ENCODE data around the gene KMT2C.

DNA sequence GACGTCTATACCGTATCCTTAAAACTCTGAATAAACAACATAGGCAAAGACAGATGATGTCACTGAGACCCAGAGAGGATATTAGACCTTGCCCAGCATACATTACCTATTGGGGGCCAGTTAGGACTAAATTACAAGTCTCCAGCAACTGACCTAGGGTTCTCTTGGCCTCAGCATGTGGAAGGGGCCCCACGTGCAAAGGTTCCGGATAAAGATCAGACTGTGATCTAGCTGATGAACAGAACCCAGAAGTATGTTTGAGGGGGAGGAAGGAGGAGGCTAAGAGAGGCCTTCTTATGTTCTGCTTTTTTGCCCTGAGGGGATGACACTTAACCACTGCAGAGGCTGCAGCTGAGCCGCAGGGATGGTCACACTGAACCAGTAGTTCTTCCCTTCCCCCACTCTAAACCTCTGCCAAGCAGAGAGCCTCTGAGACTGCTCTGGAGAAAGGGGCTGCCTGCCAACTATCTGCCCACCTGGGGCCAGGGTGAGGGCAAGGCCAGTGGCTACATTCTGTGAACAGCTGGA lies 24.0 kb upstream of the KMT2C start:
- TF ChIP-seq POLR2A (IDR thresholded peaks at IDR 0.05; ENCODE audit: low read depth, low read length) (no peak), JUND (IDR thresholded peaks at IDR 0.05; ENCODE audit: low read depth, low read length) (no peak), JUNB (IDR thresholded peaks at IDR 0.05) (no peak), USF1 (IDR thresholded peaks at IDR 0.05; ENCODE audit: borderline replicate concordance, extremely low read length, insufficient read depth, low read depth, low read length) (no peak), NBN (IDR thresholded peaks at IDR 0.05) (no peak), SMC3 (IDR thresholded peaks at IDR 0.05; ENCODE audit: borderline replicate concordance, low read length) (no peak), RELA (IDR thresholded peaks at IDR 0.05; ENCODE audit: borderline replicate concordance, partially characterized antibody) (no peak), E2F8 (IDR thresholded peaks at IDR 0.05; ENCODE audit: low read depth, partially characterized antibody) (no peak)
- TF ChIP-seq, protein P1, sequence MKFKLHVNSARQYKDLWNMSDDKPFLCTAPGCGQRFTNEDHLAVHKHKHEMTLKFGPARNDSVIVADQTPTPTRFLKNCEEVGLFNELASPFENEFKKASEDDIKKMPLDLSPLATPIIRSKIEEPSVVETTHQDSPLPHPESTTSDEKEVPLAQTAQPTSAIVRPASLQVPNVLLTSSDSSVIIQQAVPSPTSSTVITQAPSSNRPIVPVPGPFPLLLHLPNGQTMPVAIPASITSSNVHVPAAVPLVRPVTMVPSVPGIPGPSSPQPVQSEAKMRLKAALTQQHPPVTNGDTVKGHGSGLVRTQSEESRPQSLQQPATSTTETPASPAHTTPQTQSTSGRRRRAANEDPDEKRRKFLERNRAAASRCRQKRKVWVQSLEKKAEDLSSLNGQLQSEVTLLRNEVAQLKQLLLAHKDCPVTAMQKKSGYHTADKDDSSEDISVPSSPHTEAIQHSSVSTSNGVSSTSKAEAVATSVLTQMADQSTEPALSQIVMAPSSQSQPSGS (IDR thresholded peaks at IDR 0.05; ENCODE audit: low read length), result no peak
- TF ChIP-seq, protein P2, sequence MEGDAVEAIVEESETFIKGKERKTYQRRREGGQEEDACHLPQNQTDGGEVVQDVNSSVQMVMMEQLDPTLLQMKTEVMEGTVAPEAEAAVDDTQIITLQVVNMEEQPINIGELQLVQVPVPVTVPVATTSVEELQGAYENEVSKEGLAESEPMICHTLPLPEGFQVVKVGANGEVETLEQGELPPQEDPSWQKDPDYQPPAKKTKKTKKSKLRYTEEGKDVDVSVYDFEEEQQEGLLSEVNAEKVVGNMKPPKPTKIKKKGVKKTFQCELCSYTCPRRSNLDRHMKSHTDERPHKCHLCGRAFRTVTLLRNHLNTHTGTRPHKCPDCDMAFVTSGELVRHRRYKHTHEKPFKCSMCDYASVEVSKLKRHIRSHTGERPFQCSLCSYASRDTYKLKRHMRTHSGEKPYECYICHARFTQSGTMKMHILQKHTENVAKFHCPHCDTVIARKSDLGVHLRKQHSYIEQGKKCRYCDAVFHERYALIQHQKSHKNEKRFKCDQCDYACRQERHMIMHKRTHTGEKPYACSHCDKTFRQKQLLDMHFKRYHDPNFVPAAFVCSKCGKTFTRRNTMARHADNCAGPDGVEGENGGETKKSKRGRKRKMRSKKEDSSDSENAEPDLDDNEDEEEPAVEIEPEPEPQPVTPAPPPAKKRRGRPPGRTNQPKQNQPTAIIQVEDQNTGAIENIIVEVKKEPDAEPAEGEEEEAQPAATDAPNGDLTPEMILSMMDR (IDR thresholded peaks at IDR 0.05 in 2 of 3, conservative IDR thresholded peaks at IDR 0.05 in 1 of 3; ENCODE audit: control insufficient read depth in 2 of 3, extremely low read depth in 1 of 3, insufficient read depth in 1 of 3, low read depth in 3 of 3, low read length in 3 of 3), result no peak
- TF ChIP-seq, protein P3, sequence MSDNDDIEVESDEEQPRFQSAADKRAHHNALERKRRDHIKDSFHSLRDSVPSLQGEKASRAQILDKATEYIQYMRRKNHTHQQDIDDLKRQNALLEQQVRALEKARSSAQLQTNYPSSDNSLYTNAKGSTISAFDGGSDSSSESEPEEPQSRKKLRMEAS (IDR thresholded peaks at IDR 0.05; ENCODE audit: low read depth, low read length), result no peak

Measured in GM12878 (cell line).